HUES64 (cell line): ENCODE results near the gene UCN3.
"Not testable (repeated sequence)": the region's sequence is repeated elsewhere in the genome, so short reads cannot be mapped to it uniquely, and the experiment has no call there.

Experiments used
- H3K27ac ChIP-seq: 2 replicates; pipeline ENCODE4 v1.7.0; 2013; ENCODE audit warnings: low read depth, low read length, inconsistent platforms
- H3K27me3 ChIP-seq: 2 replicates; pipeline ENCODE4 v1.6.1; 2013; ENCODE audit warnings: mild to moderate bottlenecking, low read length; ENCODE audit not compliant: insufficient read depth
- H3K36me3 ChIP-seq: 2 replicates; pipeline ENCODE4 v1.6.1; 2013; ENCODE audit warnings: mild to moderate bottlenecking, low read length; ENCODE audit not compliant: insufficient read depth
- H3K4me1 ChIP-seq: 2 replicates; pipeline ENCODE4 v1.6.1; 2013; ENCODE audit warnings: mild to moderate bottlenecking, low read length, moderate library complexity; ENCODE audit not compliant: insufficient read depth
- H3K4me3 ChIP-seq: 2 replicates; pipeline ENCODE4 v1.5.1; 2013; ENCODE audit warnings: mild to moderate bottlenecking, low read length, moderate library complexity
- H3K9ac ChIP-seq: 2 replicates; pipeline ENCODE4 v1.6.1; 2013; ENCODE audit warnings: mild to moderate bottlenecking, low read depth, low read length
- H3K9me3 ChIP-seq: 2 replicates; pipeline ENCODE4 v1.6.1; 2013; ENCODE audit warnings: low read depth, low read length; ENCODE audit not compliant: insufficient read depth
- WGBS: fragments of 150-250, 120-280 bp; methylation state at CpG from one replicate; pipeline ENCODE4 v1.1.7; 2013; ENCODE audit warnings: missing lambda C conversion rate; 5-methylcytosine and 5-hydroxymethylcytosine counted together

The UCN3 gene

DNA sequence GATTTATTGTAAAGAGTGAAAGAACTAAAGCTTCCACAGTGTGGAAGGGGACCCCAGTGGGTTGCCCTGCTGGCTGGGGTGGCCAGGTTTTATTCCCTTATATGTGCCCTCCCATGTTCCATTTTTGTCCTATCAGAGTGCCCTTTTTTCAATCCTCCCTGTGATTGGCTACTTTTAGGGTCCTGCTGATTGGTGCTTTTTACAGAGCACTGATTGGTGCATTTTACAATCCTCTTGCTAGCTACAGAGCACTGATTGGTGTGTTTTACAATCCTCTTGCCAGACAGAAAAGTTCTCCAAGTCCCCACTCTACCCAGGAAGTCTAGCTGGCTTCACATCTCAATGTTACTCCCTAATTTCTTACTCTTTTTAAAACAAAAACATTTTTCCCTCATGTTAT is 46.0 kb downstream of the UCN3 start:
- peaks cover 14% of the 10 kb centered on the region for H3K9me3 ChIP-seq
- not testable (repeated sequence) for H3K27ac ChIP-seq

GRCh38 chr10:5411941-5412276 is 47.1 kb downstream of the UCN3 start:
- 78% methylated on average over 3 of the region's 3 CpGs for WGBS
- peaks cover 5% of the 10 kb centered on the region for H3K9me3 ChIP-seq
- no peaks in the 10 kb centered on the region for H3K27me3 ChIP-seq
- H3K4me3 ChIP-seq: peak overlapping the region; percentile 85
- H3K9ac ChIP-seq: no peak overlapping the region; the same call in 1 of the 2 replicates
- H3K36me3 ChIP-seq: no peaks in the 10 kb centered on the region
- H3K4me1 ChIP-seq: peaks cover 31% of the 10 kb centered on the region
- no peak overlapping the region for H3K27ac ChIP-seq

More for the DNA sequence above, 46.0 kb downstream of the UCN3 start:
- not testable (repeated sequence) for H3K9ac ChIP-seq, H3K4me3 ChIP-seq, H3K36me3 ChIP-seq, H3K27me3 ChIP-seq
- H3K4me1 ChIP-seq: peaks cover 20% of the 10 kb centered on the region

DNA sequence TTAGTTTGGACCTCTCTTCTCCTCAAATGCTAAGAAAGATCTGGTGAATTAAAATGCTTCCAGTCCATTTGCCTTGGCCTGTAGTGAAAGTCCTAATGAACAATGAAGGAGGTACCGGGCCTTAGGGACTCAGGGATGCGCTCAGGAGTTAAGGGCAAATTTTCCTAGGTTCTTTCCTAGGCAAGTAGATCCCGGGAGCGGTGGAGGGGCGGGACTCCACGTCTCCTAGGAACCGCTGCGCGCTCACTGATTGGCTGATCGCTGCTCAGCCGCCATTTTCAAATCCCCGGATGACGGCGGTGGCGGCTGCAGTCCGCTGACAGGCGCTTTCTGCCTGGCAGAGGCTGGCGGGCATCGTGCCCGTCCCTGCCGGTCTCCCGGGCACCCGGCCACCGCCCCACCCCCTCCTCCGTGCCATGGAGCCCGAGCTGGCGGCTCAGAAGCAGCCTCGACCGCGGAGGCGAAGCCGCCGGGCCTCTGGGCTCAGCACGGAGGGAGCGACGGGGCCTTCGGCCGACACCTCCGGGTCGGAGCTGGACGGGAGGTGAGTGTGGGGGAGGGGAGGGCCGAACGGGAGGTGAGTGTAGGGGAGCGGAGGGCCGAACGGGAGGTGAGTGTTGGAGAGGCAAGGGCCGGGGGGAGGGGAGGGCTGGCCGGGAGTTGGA is 47.6 kb downstream of the UCN3 start, which contains the start of gene NET1:
Gene NET1 (plus strand): TSS at position 281 of the 665 bp plus-strand sequence. CDS start 136 bp downstream, at position 417.
- Histone ChIP-seq H3K4me1 (peaks cover 36% of the 10 kb centered on the region), H3K9ac (peak within 1 kb of the TSS; percentile 85), H3K27ac (peak within 1 kb of the TSS; percentile 79), H3K36me3 (no peaks in the 10 kb centered on the region), H3K9me3 (peaks cover under 1% of the 10 kb centered on the region; the same call in 1 of the 2 replicates), H3K4me3 (peak within 1 kb of the TSS; percentile 85), H3K27me3 (no peaks in the 10 kb centered on the region)
- WGBS: under 1% methylated on average over 47 of the region's 48 CpGs

DNA sequence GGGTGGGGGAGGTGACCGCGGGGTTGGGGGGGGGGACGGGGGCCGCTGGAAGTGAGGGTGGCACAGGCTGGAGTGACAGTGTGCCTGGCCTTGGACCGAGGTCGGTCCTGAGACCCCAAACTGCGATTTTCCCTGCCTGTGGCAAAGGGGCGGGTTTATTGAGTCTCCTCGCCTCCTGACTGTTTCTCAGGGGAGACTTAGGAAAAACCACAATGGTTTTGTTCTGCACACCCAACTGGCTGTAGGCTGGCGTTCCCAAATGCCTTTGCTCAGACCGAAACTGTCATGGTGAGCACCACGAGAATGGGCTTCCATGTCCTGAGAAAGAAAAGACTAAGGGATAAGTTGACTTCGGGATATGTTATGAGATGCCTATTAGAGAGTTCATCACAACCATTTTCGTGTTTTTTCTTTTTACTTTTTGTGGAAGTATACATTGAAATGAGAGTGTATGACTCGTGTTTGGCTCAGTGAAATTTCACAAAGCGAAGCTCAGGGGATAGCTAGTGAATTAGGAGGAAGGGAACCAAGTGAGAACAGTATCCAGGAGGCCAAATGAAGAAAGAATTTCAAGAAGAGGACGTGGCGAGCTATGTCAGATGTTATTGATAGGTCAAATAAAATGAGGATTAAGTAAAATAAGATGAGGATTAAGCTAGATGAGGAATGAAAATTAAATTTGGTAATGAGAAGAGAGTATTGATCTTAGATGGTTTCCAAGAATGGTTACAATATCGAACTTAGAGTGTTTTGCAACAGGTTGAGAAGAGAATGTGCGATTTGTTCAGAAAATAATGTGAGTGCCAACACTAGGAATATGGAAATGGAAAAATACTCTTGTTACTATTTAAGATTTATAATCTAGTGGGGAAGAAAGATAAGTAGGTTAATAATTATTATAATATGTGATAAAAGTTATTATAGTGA is 48.5 kb downstream of the UCN3 start:
- H3K4me3 ChIP-seq: peak overlapping the region; percentile 85
- no peaks in the 10 kb centered on the region for H3K9me3 ChIP-seq
- H3K9ac ChIP-seq: peak overlapping the region; percentile 64
- no peaks in the 10 kb centered on the region for H3K27me3 ChIP-seq
- H3K36me3 ChIP-seq: no peaks in the 10 kb centered on the region
- 15% methylated on average over 19 of the region's 20 CpGs for WGBS
- H3K4me1 ChIP-seq: peaks cover 41% of the 10 kb centered on the region
- H3K27ac ChIP-seq: no peak overlapping the region

GRCh38 chr10:5416981-5417380 is 52.2 kb downstream of the UCN3 start:
- H3K27ac ChIP-seq: no peak overlapping the region; the same call in 1 of the 2 replicates
- H3K9ac ChIP-seq: no peak overlapping the region
- WGBS: 84% methylated on average over 11 of the region's 11 CpGs
- peak overlapping the region; percentile 21 for H3K4me3 ChIP-seq
- peaks cover 40% of the 10 kb centered on the region for H3K4me1 ChIP-seq
- H3K36me3 ChIP-seq: no peaks in the 10 kb centered on the region
- no peaks in the 10 kb centered on the region for H3K9me3 ChIP-seq
- no peaks in the 10 kb centered on the region for H3K27me3 ChIP-seq

- no peaks in the 10 kb centered on the region for H3K9me3 ChIP-seq
- H3K27ac ChIP-seq: no peak overlapping the region
- H3K4me1 ChIP-seq: peaks cover 38% of the 10 kb centered on the region
- no peaks in the 10 kb centered on the region for H3K27me3 ChIP-seq
- H3K4me3 ChIP-seq: no peak overlapping the region
- no peaks in the 10 kb centered on the region for H3K36me3 ChIP-seq
- no peak overlapping the region for H3K9ac ChIP-seq
Observed at GRCh38 chr10:5418584-5418983, 53.8 kb downstream of the UCN3 start.

- Histone ChIP-seq H3K4me3 (no peak overlapping the region), H3K36me3 (no peaks in the 10 kb centered on the region), H3K27ac (no peak overlapping the region), H3K4me1 (peaks cover 38% of the 10 kb centered on the region), H3K9me3 (no peaks in the 10 kb centered on the region), H3K27me3 (no peaks in the 10 kb centered on the region), H3K9ac (no peak overlapping the region)
- 93% methylated on average over 3 of the region's 3 CpGs for WGBS
Observed at GRCh38 chr10:5419466-5420094, 54.8 kb downstream of the UCN3 start.

DNA sequence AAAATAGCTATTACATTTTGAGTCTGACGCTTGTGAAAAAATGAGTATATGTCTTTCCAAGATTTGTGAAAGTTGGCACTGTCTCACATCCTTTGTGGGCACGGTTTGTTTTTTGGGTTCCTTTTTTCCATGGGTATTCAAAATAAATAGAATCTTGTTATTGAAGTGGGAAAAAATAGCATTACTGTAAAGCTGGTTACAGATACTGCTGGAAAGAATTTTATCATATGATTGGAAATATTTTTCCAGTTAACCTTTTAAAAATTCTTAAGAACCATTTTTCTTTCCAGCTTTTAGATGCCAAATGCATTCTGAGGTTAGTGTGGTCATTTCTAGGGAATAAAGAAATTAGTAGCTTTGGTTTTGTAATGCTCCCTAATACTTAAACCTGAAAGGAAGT is 59.0 kb downstream of the UCN3 start:
- Histone ChIP-seq H3K36me3 (peaks cover 20% of the 10 kb centered on the region), H3K4me3 (no peak overlapping the region), H3K9me3 (no peaks in the 10 kb centered on the region), H3K27ac (no peak overlapping the region), H3K9ac (no peak overlapping the region), H3K27me3 (no peaks in the 10 kb centered on the region), H3K4me1 (peaks cover 25% of the 10 kb centered on the region)
- WGBS: 50% methylated on average over 2 of the region's 2 CpGs
